PC-9 (cell line): ENCODE results near the gene PAOX.

ENCODE experiments used
- EZH2 ChIP-seq: fragments of 200-600 bp; sonication (generic); IDR thresholded peaks from 2 replicates; pipeline ENCODE4 v1.8.0; 2017; ENCODE audit warnings: antibody characterized with exemption, low read depth
- TF ChIP-seq, protein P1 (sequence below): fragments of 200-600 bp; sonication (generic); conservative IDR thresholded peaks from 2 replicates; pipeline ENCODE4 v1.6.1; 2017; ENCODE audit warnings: mixed run types, antibody characterized with exemption, mild to moderate bottlenecking, moderate library complexity

- TF ChIP-seq, protein P1, sequence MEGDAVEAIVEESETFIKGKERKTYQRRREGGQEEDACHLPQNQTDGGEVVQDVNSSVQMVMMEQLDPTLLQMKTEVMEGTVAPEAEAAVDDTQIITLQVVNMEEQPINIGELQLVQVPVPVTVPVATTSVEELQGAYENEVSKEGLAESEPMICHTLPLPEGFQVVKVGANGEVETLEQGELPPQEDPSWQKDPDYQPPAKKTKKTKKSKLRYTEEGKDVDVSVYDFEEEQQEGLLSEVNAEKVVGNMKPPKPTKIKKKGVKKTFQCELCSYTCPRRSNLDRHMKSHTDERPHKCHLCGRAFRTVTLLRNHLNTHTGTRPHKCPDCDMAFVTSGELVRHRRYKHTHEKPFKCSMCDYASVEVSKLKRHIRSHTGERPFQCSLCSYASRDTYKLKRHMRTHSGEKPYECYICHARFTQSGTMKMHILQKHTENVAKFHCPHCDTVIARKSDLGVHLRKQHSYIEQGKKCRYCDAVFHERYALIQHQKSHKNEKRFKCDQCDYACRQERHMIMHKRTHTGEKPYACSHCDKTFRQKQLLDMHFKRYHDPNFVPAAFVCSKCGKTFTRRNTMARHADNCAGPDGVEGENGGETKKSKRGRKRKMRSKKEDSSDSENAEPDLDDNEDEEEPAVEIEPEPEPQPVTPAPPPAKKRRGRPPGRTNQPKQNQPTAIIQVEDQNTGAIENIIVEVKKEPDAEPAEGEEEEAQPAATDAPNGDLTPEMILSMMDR: no peak
- TF ChIP-seq EZH2: no peak
Measured at GRCh38 chr10:133440633-133441285, 61.7 kb downstream of the PAOX start.
